ENCODE data around the gene MET.

MET gene

DNA sequence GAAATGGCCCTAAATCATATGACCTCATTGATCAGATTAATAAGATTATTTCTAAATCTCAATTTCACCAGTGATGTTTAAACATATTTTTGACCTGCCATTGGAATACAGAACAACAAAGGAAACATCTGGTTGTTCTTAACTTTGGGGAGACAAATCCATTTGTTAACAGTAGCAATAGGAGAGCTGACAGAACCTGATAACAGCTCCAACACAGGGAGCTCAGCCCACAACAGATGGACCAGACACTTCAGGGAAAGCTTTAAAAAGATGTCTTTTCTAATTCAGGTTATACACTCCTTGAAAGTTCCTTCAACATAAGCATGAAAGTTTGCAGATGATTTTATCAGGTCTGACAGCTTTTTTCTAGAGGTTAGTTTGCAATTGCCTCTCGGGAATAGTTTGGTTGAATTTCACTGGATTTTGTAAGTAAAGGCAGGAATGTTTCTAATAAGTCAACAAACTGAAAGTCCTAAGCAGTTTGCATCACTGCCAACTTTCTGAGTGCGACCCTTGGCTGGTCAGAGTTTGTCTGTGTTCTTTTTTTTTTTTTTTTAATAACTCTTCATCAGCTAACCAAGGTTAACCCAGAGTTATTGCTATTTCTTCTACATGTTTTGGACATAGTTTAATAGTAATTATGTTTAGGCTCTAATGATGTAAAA lies 6.5 kb upstream of the MET start:
- H3K4me1 ChIP-seq (ENCODE audit: low read depth, poor library complexity, severe bottlenecking) = no peaks in the 10 kb centered on the region
- no peak overlapping the region for H3K9ac ChIP-seq
- H4K20me1 ChIP-seq (ENCODE audit: insufficient read depth) = no peaks in the 10 kb centered on the region
- H3K4me2 ChIP-seq = no peak overlapping the region
- TF ChIP-seq, protein P1, sequence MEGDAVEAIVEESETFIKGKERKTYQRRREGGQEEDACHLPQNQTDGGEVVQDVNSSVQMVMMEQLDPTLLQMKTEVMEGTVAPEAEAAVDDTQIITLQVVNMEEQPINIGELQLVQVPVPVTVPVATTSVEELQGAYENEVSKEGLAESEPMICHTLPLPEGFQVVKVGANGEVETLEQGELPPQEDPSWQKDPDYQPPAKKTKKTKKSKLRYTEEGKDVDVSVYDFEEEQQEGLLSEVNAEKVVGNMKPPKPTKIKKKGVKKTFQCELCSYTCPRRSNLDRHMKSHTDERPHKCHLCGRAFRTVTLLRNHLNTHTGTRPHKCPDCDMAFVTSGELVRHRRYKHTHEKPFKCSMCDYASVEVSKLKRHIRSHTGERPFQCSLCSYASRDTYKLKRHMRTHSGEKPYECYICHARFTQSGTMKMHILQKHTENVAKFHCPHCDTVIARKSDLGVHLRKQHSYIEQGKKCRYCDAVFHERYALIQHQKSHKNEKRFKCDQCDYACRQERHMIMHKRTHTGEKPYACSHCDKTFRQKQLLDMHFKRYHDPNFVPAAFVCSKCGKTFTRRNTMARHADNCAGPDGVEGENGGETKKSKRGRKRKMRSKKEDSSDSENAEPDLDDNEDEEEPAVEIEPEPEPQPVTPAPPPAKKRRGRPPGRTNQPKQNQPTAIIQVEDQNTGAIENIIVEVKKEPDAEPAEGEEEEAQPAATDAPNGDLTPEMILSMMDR (conservative IDR thresholded peaks at IDR 0.05; ENCODE audit: low read depth, low read length) = no peak
- no peaks in the 10 kb centered on the region for H3K27me3 ChIP-seq (ENCODE audit: insufficient read depth, low read depth)
- no peaks in the 10 kb centered on the region for H3K36me3 ChIP-seq (ENCODE audit: insufficient read depth)
- H3K4me3 ChIP-seq (IDR thresholded peaks at IDR 0.05; ENCODE audit: insufficient read depth, low read depth, low read length) = no peak overlapping the region
- H3K27ac ChIP-seq = no peak overlapping the region
- H3K79me2 ChIP-seq (ENCODE audit: insufficient read depth, low read depth) = no peaks in the 10 kb centered on the region
- H2AFZ ChIP-seq (ENCODE audit: low read depth) = no peak overlapping the region

DNA sequence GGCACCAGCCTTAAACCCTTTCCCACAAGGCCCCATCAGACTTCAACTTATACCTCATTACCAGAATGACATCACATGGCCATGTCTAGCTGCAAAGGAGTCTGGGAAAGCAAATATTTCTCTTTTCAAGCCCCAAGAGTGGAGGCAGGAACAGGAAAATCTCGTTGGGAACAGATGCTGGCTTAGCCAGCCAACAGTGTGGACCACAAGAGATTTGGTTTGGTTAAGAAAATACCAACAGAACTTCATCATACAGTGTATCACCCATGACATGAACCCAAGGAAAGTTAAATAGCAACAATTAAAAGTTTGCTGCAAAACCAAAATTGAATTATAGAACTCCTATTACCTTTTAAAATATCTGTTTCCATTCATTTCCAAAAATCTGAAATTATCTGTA lies 2.2 kb upstream of the MET start:
- Histone ChIP-seq H3K27me3 (ENCODE audit: insufficient read depth, low read depth) (no peaks in the 10 kb centered on the region), H2AFZ (ENCODE audit: low read depth) (no peak overlapping the region), H3K4me1 (ENCODE audit: low read depth, poor library complexity, severe bottlenecking) (peaks cover 6% of the 10 kb centered on the region), H3K27ac (no peak overlapping the region), H3K4me2 (no peak overlapping the region), H3K79me2 (ENCODE audit: insufficient read depth, low read depth) (no peaks in the 10 kb centered on the region), H3K4me3 (IDR thresholded peaks at IDR 0.05; ENCODE audit: insufficient read depth, low read depth, low read length) (no peak overlapping the region), H3K9ac (no peak overlapping the region), H3K36me3 (ENCODE audit: insufficient read depth) (no peaks in the 10 kb centered on the region), H4K20me1 (ENCODE audit: insufficient read depth) (no peaks in the 10 kb centered on the region)
- TF ChIP-seq, protein P1 (conservative IDR thresholded peaks at IDR 0.05; ENCODE audit: low read depth, low read length) = no peak

DNA sequence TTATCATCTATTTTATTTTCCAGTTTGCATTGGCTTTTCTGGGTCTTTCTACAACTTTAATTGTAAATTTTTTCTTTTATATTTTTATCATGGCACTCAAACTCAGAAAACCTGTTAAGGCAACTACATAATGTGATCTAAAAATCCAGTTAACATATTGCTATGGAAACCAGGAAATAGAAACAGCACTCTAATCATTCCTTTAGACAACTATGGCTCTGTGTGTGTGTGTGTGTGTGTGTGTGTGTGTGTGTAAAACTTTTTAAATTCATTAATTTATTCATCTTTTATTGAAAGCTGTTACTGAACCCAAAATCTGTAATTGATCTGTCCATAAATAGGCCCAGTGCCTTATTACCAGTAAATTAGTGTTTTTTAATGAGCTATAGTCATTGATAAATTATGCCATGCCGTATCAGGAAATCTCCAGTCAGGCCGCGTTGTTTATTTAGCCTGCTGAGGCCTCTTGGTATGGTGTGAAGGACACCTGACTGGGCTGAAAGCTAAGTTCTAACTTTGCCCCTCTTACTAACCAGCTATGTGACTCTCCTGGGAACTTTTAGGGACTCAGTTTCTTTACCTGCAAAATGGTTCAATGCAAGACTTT lies 1.5 kb upstream of the MET start:
- no peak overlapping the region for H3K27ac ChIP-seq
- H3K79me2 ChIP-seq (ENCODE audit: insufficient read depth, low read depth) = no peaks in the 10 kb centered on the region
- H3K4me3 ChIP-seq (IDR thresholded peaks at IDR 0.05; ENCODE audit: insufficient read depth, low read depth, low read length) = no peak overlapping the region
- no peak overlapping the region for H2AFZ ChIP-seq (ENCODE audit: low read depth)
- TF ChIP-seq, protein P1 (conservative IDR thresholded peaks at IDR 0.05; ENCODE audit: low read depth, low read length) = no peak
- peak overlapping the region; percentile 55; the same call in 1 of the 2 replicates for H3K4me2 ChIP-seq
- H3K4me1 ChIP-seq (ENCODE audit: low read depth, poor library complexity, severe bottlenecking) = peaks cover 6% of the 10 kb centered on the region
- H3K9ac ChIP-seq = no peak overlapping the region
- H4K20me1 ChIP-seq (ENCODE audit: insufficient read depth) = no peaks in the 10 kb centered on the region
- H3K36me3 ChIP-seq (ENCODE audit: insufficient read depth) = no peaks in the 10 kb centered on the region
- H3K27me3 ChIP-seq (ENCODE audit: insufficient read depth, low read depth) = no peaks in the 10 kb centered on the region

DNA sequence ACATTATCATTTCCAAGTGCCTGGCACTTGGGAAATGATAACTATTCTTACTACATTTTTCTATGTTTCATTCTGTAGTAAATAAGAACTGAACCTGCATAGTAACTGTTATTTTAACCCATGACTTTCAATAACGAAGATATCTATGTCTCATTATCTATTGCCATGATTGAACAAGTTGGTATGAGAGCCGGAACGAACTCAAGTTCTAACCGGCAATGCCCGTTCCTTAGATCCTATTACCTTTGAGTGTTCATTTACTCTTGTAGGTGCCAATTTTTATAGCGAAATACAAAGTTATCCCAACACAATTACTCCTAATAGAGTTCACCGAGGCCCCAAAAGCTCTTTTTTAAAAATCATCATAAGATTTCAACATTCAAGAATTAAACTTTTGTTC lies 885 bp upstream of the MET start:
- Histone ChIP-seq H3K36me3 (ENCODE audit: insufficient read depth) (no peaks in the 10 kb centered on the region), H4K20me1 (ENCODE audit: insufficient read depth) (no peaks in the 10 kb centered on the region), H2AFZ (ENCODE audit: low read depth) (peak overlapping the region; percentile 70), H3K9ac (peak overlapping the region; percentile 76; the same call in 1 of the 2 replicates), H3K4me2 (peak overlapping the region; percentile 55), H3K79me2 (ENCODE audit: insufficient read depth, low read depth) (no peaks in the 10 kb centered on the region), H3K27ac (no peak overlapping the region), H3K27me3 (ENCODE audit: insufficient read depth, low read depth) (no peaks in the 10 kb centered on the region), H3K4me3 (IDR thresholded peaks at IDR 0.05; ENCODE audit: insufficient read depth, low read depth, low read length) (no peak overlapping the region), H3K4me1 (ENCODE audit: low read depth, poor library complexity, severe bottlenecking) (peaks cover 6% of the 10 kb centered on the region)
- TF ChIP-seq, protein P1 (conservative IDR thresholded peaks at IDR 0.05; ENCODE audit: low read depth, low read length) = no peak

All from KMS-11 (cell line).